ENCODE results near the gene FNTB.

Gene FNTB

GRCh38 chr14:64986648-64987437 lies at the start of gene FNTB:
TSS of gene FNTB (plus strand) at chr14:64986895. CDS start at chr14:64986954, 59 bp downstream.
- in situ Hi-C loops (cut with MboI; ENCODE audit: low sequenced_read_pairs), result no loop called here

- in situ Hi-C loops (cut with MboI; ENCODE audit: low sequenced_read_pairs), result no loop called here
Observed at GRCh38 chr14:64937171-64937820, 49.4 kb upstream of the FNTB start.

DNA sequence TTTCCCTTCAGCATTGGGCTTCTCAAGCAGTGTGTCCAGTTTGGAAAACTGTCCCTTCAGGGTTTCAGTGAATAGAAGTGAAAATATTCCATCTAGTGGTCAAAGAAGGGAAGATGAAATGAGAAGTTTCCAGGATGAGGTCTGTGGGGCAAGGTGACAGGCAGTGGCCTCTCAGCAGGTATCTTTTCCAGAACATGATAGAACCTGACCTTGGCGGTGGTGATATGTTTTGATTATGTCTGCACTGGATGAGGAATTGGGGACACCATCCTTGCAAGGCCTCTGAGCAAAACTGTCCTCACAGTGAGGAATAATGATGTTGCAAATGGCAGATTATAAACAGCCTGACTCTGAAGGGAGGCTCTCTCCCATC lies 48.9 kb upstream of the FNTB start:
- in situ Hi-C loops (cut with MboI; ENCODE audit: low sequenced_read_pairs), result no loop called here

GRCh38 chr14:64938972-64939816 lies 47.5 kb upstream of the FNTB start:
- in situ Hi-C loops (cut with MboI; ENCODE audit: low sequenced_read_pairs), result no loop called here

GRCh38 chr14:64939817-64940190 lies 46.9 kb upstream of the FNTB start:
- in situ Hi-C loops (cut with MboI; ENCODE audit: low sequenced_read_pairs), result no loop called here

DNA sequence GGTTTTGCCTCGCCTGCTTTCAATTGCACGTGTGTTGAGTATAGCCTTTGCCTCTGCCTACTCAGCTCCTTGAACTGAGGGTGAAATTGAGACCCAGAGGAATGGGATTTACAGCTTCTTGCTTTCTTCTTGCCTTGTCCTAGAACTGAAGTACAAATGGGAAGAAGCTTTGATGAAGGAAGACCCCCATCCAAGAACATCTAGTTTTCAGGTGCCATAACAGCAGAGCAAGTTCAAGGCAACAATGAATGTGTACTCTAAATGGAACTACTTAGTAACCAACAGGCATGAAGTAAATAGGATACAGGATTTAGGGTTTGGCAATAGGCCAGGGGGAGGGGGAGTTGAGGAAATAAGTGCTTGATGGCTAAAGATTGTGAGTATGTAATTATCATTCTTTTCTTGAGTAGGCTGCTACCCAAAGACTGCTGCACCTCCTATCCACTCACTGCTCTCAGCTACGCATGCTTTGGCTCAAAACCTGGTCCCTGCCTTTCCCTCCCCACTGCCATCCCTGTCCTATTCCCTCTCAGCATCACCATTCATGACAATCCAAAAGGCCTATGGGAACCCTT lies 46.3 kb upstream of the FNTB start:
- in situ Hi-C loops (cut with MboI; ENCODE audit: low sequenced_read_pairs), result no loop called here

GRCh38 chr14:64942531-64943111 lies 44.1 kb upstream of the FNTB start, which contains the start of gene GPX2:
TSS of gene GPX2 (minus strand) at chr14:64942745. CDS start at chr14:64942726, 19 bp downstream.
- in situ Hi-C loops (cut with MboI; ENCODE audit: low sequenced_read_pairs), result no loop called here

DNA sequence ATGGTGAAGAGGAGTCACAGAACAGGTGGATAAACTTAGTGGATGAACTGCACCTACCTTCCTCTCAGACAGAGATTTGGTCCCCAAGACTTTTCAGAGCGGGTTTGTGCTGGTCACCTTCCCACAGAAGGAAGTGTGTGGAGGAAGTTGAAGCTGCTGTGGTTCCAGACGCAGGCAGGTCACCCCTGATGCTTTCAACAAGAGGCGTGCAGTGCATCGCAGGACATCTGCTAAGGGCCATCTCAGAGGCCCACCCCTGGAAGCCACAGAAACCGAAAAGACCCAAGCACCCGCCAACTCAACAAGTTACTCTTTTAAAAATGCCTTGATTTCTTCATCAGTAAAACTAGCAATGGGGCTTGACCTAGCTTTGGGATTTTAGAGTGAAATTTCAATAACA lies 43.1 kb upstream of the FNTB start:
- in situ Hi-C loops (cut with MboI; ENCODE audit: low sequenced_read_pairs), result no loop called here

GRCh38 chr14:64944041-64944440 lies 42.7 kb upstream of the FNTB start:
- in situ Hi-C loops (cut with MboI; ENCODE audit: low sequenced_read_pairs), result no loop called here

DNA sequence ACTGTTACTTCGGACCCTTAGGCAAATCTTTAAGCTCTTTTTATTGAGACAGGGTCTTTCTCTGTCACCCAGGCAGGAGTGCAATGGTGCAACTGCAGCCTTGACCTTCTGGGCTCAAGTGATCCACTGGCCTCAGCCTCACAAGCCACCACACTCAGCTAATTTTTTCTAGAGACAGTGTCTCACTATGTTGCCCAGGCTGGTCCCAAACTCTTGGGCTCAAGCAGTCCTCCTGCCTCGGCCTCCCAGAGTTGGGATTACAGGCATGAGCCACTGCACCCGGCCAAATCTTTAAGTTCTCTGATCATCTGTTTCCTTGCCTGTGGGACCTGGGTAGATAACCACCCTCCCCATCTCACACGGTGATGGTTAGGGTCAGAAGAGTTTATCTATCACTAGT lies 41.8 kb upstream of the FNTB start:
- in situ Hi-C loops (cut with MboI; ENCODE audit: low sequenced_read_pairs), result no loop called here

- in situ Hi-C loops (cut with MboI; ENCODE audit: low sequenced_read_pairs), result no loop called here
Observed at GRCh38 chr14:64945431-64946178, 41.1 kb upstream of the FNTB start.

DNA sequence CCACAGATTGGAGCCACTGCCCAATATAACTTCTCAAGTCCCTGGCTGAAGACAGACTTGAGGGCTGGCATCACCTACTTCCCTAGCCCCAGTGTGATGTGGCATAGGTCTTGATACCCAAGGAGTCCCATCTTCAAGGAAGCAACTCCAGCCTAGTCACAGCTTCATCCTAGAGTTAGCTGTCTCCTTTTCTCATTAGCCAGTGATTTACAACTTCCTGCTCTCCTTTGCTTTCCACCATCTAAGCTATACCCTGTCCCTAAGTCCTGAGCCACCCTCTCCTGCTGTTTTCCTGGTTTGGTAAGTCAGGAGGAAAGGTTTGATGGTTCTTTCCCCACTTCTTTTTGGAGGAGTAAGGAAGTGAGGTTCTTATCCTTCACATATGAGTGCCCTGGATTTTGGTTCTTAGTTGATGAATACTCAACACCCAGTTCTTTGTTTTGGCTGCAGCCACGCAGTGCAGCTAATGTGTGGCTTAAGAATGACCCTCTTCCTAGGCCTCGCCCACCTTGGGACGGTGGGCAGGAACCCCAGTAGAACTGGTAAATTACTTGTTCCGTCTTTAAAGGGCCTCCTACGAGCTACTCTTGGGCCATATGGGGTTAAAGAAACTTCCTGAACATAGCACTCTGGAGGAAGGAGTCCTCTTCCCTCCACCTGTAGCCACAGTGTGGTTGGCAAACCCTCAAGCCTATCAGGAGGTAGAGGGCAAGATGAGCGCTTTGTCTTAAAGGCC lies 40.2 kb upstream of the FNTB start:
- in situ Hi-C loops (cut with MboI; ENCODE audit: low sequenced_read_pairs), result no loop called here

- in situ Hi-C loops (cut with MboI; ENCODE audit: low sequenced_read_pairs), result no loop called here
Observed at GRCh38 chr14:64947710-64948611, 38.7 kb upstream of the FNTB start.

GRCh38 chr14:64948612-64949210 lies 38.0 kb upstream of the FNTB start:
- in situ Hi-C loops (cut with MboI; ENCODE audit: low sequenced_read_pairs), result no loop called here

DNA sequence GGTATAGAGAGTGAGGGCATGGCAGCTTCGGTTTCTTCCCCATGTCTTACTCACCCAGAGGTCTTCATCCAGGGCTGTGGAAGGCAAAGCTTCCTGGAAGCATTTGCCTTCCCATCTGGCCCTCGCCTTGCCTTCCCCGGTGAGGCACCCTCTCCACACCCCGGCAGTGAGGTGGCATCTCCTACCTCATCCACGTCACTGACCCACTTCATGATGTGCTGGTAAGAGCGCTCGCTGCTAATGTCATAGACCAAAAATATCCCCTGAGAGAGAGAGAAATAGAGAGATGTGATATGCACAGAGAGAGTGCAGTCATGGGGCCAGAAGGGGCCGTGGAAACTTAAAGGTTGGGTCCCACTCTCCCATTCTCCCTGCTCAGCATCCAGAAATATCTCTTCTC lies 35.8 kb upstream of the FNTB start:
- in situ Hi-C loops (cut with MboI; ENCODE audit: low sequenced_read_pairs), result no loop called here

GRCh38 chr14:64951291-64951690 lies 35.4 kb upstream of the FNTB start:
- in situ Hi-C loops (cut with MboI; ENCODE audit: low sequenced_read_pairs), result no loop called here

- in situ Hi-C loops (cut with MboI; ENCODE audit: low sequenced_read_pairs), result no loop called here
Observed at GRCh38 chr14:64951724-64952123, 35.0 kb upstream of the FNTB start.
